NCI-H146 treated with DMSO at 0.1 percent for 48 hours (cell line): ENCODE data around the gene RIC8A.
"Not testable (repeated sequence)": the region's sequence is repeated elsewhere in the genome, so short reads cannot be mapped to it uniquely, and the experiment has no call there.

Experiments used
- DNase-seq: peaks from one replicate; lab custom pipeline; 2025; ENCODE audit not compliant: unreplicated experiment; lab: John Stamatoyannopoulos, UW

The RIC8A gene

DNA sequence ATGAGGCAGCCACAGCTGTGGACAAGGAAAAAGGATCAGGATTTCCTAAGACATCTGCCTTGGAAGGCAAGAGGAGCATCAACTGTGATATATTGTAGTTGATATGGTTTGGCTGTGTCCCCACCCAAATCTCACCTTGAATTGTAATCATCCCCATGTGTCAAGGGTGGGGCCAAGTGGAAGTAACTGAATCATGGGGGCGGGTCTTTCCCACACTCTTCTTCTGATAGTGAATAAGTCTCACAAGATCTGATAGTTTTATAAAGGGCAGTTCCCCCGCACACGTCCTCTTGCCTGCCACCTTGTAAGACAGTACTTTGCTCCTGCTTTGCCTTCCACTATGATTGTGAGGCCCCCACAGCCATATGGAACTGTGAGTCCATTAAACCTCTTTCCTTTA lies 10.2 kb downstream of the RIC8A start:
- DNase-seq, result no peak

DNA sequence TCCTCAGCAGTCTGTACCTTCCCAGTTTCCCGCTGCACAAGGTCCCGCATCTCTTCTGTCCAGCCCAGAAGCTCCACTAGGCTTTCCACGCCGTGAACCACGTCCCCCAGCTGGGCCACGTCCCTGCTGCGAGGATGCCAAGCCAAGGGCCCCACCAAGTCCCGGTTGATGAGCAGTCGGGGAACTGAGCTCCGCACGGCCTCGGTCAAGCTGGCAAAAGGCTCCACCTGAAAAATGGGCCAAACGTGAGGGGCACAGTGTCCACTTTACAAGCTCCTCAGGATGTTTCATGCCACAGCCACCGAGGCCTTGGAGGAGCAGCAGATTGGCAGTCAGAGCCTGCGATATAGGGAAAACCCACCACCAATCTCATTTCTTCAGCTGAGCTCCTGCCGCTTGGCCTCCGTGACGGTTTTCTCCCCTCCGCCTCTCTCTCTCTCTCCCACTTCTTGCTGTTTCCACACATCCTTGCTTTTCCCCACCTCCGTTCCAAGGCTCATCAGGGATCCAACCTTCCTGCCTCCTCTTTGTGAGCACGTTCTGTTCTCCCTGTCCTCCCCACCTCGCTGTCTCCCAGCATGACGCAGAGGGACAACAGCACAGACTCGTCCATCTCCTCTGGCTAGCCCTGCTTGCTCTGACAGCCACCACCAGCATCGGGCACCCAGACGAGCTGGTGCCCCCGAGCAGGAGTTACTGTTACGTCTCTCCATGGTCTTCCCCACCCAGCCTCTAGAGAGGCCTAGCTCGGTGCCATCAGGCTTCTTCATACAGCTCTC lies 11.5 kb downstream of the RIC8A start:
- DNase-seq, result no peak

- DNase-seq, result not testable (repeated sequence)
Measured at GRCh38 chr11:220641-221215, 13.2 kb downstream of the RIC8A start.

GRCh38 chr11:221539-221938 lies 14.0 kb downstream of the RIC8A start:
- DNase-seq, result no peak

GRCh38 chr11:221998-222789 lies 14.7 kb downstream of the RIC8A start:
- no peak for DNase-seq

- DNase-seq, result no peak
Measured at GRCh38 chr11:223026-223789, 15.7 kb downstream of the RIC8A start.

GRCh38 chr11:223884-224283 lies 16.4 kb downstream of the RIC8A start:
- no peak for DNase-seq

- DNase-seq, result no peak
Measured at GRCh38 chr11:224424-224823, 16.9 kb downstream of the RIC8A start.

GRCh38 chr11:225734-226453 lies 18.4 kb downstream of the RIC8A start:
- no peak for DNase-seq

DNA sequence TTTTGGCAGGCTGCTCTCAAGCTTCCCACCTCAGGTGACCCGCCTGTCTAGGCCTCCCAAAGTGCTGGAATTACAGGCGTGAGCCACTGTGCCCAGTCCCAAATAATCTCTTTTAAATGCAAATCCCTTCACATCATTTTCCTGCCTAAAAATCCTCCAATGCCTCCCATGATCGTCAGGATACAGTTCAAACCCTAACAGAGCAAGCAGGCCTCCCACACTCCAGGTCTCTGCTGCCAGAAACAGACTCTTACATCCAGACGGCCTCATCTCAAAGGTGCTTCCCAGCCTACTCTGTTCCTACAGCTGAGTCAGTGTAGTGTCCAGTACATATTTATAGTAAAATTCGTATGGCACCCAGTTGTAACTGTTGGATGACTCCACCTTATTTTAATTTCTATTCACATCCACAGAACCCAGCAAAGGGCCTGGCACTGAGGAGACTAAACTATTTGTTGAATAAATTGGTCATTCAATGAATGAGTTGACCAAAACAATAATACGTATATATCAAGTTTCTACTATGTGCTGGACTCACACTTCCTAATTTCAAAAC lies 20.4 kb downstream of the RIC8A start:
- no peak for DNase-seq

- DNase-seq, result no peak
Measured at GRCh38 chr11:230431-230830, 22.9 kb downstream of the RIC8A start.

DNA sequence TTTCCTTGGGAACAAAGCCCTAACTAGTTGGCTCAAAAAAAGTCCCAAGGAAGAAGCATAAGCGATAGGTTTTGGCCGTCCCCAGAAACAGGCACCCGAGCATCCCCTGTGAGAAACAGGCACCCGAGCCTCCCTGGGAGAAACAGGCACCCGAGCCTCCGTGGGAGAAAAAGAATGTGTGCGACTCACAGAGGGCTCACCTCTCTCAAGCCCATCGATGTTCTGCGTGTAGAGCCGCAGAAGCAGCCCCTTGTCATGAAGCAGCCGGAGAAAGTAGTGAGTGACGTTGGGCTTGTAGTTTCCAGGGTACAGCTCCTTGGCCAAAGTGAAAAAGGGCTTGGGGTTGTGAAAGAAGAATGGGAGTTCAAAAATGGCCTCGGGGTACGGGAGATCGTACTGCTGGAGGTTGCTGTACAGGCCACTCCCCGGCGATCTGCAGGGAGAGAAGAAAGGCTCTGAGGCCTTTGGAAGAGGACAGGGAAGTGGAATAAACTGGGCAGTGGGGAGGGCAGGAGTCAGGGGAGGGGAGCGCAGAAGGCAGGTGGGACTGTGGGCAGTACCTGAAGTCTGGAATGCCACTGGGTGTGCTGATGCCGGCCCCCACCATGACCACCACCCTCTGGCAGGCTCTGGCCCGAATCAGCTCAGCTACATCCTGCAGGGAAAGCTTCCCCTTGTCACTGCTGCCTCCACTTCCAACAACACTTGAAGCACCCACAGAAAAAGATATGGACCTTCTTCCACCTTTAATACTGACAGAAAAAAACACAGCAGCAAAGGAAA lies 25.5 kb downstream of the RIC8A start:
- DNase-seq, result no peak

GRCh38 chr11:235180-235579 lies 27.7 kb downstream of the RIC8A start:
- DNase-seq, result no peak

DNA sequence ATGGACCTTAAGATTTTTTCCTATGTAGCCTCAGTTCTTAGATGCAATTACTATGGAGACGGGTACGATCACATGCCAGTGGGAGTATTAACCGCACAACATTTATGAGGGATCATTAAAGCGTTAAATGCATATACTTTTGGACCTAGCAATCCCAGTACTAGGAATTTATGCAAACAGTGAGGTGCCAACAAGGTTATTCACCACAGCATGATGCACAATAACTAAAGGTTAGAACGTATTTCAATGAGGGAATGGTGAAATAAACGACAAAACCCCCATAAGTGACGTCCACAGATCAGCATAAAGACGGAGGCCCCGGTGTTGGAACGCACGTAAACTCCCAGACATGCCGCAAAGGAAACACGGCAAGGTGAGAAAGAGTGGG lies 28.1 kb downstream of the RIC8A start:
- DNase-seq, result peak; percentile 26

GRCh38 chr11:235997-236773 lies 28.7 kb downstream of the RIC8A start, which contains the start of gene SIRT3:
Gene SIRT3 (minus strand): TSS chr11:236342. CDS start chr11:236328, 14 bp downstream.
- peak; percentile 67 for DNase-seq

DNA sequence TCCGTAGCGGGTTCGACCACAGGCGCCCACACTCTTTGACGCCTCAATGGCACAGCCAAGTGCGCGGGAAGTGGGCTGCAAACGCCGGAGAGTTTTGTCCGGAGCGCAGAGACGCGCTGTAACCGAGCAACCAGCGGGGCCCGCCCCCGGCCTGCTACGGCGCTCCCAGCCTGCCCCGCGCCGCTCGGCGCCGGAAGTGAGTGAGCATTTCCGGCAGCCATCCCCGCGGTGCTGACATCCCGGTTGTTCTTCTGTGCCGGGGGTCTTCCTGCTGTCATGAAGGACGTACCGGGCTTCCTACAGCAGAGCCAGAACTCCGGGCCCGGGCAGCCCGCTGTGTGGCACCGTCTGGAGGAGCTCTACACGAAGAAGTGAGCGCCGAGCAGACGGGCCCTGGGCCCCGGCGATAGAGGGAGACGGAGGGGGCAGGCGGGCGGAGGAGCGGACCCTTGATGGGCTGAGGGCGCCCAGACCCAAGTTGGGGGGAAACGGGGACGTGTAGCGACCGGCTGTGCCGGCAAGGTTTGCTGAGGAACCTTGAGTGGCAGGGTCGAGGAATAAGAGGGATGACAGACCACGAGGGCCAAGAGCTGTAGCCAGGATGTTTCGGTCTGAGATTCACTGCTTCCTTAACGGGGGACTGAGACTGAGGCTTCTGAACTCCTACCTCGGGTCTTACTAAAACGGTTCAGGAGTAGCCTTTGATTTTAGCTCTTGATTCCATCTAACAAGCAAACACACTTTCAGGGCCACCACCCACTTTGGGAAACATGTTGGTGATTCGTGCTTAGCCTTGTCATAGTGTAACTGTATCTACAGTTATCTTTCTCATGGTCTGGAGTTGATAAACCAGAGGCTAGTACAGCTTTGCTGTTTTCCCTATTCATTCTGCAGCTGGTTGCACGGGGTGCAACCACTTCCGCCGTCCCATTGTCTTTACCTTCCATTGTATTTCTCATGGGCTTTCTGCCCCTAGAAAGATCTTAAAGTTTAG lies 29.6 kb downstream of the RIC8A start, which contains the start of gene PSMD13:
Gene PSMD13, plus strand, starts transcription at position 203 of the 994 bp plus-strand sequence. Its CDS starts 74 bp downstream, at position 277.
- peak; percentile 60 for DNase-seq

GRCh38 chr11:238346-238745 lies 30.8 kb downstream of the RIC8A start:
- not testable (repeated sequence) for DNase-seq
